Measurements from ENCODE around the gene POU4F2.
"Not testable (repeated sequence)": the region's sequence is repeated elsewhere in the genome, so short reads cannot be mapped to it uniquely, and the experiment has no call there.

Gene POU4F2

GRCh38 chr4:146654687-146655520 lies 16.2 kb downstream of the POU4F2 start:
- no peak for DNase-seq (ENCODE audit: low read depth in 2 of 2)

DNA sequence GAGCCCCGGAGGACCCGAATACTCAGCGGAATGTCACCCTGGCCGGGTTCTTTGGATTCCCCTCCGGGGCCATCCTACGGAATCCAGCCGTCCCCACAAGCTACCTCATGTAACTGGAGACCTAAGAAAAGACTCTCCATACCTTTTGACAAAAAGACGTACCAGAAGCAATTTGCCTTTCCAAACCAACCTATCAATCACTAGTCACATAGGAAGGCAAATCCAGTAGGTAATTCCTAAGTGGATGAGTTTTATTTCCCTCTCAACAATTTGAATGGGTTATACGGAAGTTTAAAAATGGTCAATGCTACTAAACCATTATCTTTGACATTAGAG lies 16.8 kb downstream of the POU4F2 start:
- no peak for DNase-seq (ENCODE audit: low read depth in 2 of 2)

DNA sequence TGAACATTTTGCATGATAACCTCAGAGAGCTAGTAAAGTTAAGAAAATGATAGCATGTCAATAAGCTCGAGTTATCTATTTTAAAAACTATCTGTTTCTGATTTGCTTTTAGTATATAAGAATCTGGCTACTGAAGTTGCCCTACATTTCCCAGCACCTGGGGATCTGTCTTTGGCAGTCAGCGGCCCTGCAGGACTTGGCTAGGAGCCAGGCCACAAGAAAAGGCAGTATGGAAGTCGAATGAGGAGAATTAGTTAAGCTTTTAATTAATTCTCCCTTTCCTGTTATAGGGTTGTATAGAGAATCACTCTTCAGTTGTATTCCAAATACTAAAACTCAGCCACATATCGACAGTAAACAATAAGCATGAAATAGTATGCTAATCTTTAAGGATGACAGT lies 22.7 kb downstream of the POU4F2 start:
- no peak for DNase-seq (ENCODE audit: low read depth in 2 of 2)

DNA sequence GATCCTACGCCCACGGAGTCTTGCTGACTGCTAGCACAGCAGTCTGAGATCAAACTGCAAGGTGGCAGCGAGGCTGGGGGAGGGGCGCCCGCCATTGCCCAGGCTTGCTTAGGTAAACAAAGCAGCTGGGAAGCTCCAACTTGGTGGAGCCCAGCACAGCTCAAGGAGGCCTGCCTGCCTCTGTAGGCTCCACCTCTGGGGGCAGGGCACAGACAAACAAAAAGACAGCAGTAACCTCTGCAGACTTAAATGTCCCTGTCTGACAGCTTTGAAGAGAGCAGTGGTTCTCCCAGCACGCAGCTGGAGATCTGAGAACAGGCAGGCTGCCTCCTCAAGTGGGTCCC lies 25.2 kb downstream of the POU4F2 start:
- DNase-seq (ENCODE audit: low read depth in 2 of 2), result not testable (repeated sequence)

- DNase-seq (ENCODE audit: low read depth in 2 of 2), result no peak
These were observed 36.3 kb downstream of the POU4F2 start for GRCh38 chr4:146674829-146675570.
